ENCODE results near the gene PSME3IP1. TPM values are rescaled to one million over a fixed set of nuclear protein-coding genes. Genes with fewer than 3 reads are reported as not detected.
A peak's percentile ranks its signal among the peaks of the same experiment; 100 is the strongest.

Gene PSME3IP1
- total RNA-seq, 1 donor from 2014 or later = 55.0 TPM

DNA sequence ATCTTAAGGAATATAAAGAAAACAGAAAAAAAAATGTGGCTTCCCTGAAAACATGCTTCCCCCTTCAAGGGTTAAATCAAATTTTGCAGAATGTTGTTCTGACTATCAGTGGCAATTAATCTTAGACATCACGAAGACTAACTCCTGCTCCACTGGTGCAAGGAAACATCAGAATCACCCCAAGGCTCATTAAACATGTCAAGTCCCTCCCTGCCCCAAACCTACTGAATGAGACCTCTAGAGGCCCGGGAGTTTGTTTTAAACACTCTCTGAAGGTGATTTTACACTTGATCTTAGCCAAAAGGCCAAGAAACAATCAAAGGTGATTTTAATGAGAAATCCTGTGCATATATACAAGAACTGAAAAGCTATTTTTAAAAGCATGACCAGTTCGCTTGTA, 18.3 kb downstream of the PSME3IP1 start:
- DNase-seq = no peak

DNA sequence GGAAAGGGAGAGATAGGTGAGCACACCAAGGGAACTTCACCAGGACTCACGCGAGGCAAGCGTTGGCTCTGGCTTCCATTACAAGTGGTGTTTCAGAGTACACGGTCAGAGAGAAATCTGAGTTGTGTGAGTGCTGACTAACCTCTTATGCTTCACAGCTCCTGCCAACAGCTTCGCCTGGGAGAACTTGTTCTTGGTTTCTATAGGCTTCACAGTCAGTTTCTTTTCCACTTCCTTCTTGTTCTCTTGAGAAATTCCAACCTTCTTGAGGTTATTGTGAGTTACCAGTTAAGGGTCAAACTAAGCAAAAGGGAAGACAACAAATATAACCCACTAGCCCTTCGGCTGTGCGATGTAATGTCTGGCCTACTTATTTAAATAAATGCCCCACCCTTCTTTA, 18.9 kb downstream of the PSME3IP1 start:
- no peak for DNase-seq

DNA sequence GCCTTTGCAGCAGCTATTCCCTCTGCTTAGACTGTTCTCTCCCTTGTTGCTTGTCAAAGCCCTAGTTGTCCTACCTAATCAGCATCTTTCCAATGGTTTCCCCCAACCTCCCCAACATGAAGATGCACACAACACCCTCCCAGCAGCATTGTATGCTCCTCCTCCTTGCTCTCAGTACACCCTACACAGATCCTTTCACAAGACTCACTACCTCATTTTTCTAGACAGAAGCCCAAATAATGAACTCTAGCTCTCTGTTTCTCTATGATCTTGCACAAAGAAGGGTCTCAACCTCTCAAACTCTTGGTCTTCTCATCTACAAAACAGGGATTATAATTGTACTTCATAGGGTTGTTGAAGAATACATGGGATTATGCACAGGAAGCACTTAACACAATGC, 19.4 kb downstream of the PSME3IP1 start:
- no peak for DNase-seq

DNA sequence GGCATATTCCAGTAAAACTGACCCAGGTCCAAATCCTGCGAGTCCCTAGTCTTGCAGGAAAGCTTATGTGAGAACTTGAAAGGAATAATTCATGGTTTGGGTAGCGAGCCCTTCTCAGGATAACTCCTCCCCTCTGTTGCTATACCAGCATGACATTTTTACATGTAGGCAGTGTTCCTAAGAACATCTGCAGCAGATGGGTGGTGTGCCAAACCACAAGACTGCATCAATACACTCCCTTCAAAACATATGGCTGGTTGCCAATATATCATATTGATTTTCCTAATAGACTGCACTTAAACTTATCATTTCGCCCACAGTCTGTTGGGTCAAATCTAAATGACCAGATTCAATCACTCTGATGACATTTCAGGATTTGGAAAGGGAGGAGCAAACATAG, 19.9 kb downstream of the PSME3IP1 start:
- DNase-seq = no peak

DNA sequence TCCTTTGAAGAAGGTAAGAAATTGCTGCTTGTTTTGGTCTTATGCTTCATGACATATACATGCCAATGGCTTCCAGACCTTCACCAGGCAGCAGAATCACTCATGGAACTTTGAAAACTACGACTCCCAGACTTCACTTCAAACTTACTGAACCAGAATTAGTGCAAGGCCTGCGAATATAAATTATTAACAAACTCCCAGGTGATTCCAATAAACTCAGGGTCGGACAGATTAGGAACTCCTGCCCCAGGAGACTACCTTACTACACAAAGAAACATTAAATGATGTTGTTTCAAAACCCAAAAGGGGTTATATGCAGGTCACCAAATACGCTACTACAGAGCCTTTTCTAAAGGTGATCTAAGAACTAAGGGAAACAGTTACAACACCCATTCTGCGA, 20.4 kb downstream of the PSME3IP1 start:
- no peak for DNase-seq

DNA sequence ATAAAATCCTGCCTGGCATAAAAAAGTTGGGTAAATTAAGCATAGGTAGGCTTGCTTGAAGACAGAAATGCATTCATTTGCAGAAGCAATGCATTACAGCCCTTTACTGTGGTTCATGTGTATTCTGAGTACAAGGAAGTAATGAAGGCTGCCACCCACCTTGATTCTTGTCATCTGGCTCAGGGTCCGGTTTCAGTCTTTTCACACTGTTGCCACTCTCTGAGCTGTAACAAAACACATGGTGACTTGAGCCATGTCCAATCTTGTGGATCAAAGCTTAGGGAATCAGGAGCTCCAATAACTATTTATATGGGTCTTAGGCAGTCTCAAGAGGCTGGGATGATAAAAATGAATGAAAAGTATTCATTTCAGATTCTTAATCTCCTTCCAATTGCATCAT, 22.0 kb downstream of the PSME3IP1 start:
- DNase-seq = no peak

DNA sequence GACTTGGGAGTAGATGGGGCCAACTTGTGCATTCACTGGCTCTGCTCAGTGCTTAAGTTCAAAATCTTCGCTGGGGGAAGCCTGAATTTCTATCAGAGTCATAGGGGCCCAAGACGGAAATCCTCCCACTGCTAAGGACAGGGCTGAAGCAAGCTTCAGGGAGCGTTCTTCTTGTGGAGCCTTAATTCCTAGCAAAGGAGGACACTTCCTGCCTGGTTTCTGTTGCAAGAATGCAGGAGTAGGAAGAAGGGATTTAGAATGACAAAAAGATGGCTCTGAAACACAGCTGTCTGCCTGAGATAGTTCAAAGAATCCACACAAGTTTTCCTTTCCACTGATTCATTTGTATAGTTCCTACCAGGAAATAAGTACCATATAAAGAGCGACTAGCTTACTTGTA, 26.4 kb downstream of the PSME3IP1 start:
- DNase-seq = no peak

DNA sequence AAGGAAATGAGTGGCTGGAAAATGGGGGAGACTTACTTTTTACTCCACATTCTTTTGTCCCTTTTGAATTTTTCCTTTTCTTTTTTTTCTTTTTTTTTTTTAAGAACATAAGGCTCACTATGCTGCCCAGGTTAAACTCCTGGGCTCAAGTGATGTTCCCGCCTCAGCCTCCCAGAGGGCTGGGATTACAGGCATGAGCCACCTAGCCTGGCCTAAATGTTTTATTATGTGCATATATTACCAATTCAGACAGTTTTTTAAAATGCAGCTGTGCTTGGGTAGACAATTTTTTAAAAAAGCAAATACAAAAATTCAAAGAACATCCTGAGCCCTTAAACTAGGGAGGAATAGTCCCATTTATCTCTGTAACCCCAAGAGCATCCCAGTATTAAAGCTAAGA, 28.3 kb downstream of the PSME3IP1 start:
- no peak for DNase-seq

DNA sequence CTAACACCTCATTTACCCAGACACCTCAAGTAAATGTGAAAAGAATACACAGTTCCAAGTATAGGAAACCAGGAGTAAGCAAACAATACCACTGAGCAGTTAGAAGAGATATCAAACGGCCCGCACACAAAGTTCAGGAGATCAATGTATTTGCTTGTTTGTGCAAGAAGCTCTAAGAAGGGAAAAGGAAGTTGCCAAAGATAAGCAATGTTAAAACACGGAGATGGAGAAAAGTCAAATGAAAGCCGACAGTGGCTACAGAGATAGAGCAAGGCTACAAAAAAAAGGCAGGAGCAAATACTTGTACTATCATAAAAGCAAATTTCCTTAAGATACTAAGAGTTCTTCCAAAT, 29.5 kb downstream of the PSME3IP1 start:
- no peak for DNase-seq

DNA sequence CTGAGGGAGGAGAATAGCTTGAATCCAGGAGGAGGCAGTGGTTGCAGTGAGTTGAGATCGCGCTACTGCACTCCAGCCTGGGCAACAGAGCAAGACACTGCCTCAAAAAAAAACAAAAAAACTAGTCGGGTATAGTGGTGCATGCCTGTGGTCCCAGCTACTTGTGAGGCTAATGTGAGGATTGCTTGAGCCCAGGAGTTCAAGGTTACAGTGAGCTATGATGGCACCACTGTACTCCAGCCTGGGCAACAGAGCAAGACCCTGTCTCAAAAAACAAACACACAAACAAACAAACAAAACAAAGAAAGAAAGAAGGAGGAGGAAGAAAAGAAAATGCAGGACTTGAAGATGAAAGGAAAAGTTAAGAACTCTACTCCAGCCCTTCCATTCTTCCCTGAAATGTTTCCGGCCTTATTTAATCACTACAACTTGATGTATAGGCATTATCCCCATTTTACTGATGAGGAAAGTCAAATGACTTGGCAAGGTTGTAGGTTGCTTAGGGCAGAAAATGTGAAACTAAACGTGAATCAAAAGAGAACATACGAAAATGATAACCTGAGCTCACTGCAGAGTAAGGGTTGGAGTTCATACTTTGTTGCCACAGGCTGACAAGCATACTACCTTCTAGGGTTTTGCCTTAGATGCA, 30.0 kb downstream of the PSME3IP1 start:
- no peak for DNase-seq

DNA sequence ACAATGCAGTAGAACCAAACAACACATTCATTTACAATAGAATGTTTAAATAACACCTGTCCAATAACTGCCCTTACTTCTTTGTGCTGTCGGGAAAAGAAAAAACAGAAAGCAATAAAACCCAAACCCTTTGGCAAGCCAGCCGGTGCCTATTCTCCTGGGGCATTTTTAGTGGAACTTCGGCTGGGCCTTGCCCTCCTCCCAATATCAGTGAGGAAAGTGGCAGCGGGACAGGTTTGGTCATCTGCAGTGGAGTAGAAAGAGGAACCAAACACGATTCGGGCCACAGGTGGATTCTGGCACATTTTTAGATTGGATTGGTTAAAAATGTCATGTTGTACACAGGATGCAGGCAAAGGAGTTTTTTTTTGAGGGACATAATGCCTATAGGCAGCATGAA, 32.0 kb downstream of the PSME3IP1 start:
- DNase-seq = no peak

DNA sequence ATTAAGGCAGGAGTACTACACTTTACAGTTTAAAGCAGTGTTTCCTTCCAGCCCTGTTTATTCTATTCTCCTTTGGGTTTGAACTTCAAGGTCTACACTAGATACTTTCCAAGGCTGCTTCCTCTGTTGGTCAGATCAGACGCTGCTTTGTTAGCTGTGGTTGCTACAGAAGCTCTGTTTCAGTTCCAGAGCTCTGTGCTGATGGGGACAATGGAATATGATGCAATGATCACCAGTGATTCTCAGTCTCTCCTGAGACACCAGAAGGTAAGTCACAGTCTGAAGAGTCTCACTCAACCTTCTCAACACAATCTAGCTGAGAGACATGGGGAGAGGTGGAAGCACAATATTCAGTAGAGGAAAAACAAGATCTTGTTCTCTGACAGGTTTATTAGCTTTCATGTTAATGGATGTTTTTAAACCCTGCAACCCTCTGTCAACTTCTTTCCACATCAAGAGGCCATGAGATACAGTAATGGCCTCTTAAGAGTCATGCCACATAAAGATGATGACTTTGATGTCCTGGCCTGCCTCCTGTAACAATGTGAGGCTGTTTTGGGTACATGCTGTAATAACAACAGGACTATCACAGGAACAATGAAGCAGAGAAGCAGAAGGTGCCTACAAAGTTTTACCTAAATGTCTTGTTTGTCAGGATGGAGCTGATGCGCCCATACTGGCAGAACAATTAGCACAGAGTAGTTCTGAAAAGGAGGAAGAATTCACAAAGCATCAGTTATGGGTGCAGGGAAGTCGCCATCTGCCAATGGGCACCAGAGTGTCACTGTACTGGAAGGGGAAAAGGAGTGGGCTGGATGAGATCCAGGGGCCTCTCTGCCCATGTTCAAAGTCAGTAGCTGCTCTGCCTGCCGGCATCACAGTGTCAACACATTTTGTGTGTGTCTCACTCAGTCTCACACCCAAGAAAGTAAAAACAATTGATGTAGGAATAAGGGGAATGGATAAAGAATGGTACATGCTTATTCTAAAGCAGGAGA, 33.4 kb downstream of the PSME3IP1 start:
- no peak for DNase-seq

DNA sequence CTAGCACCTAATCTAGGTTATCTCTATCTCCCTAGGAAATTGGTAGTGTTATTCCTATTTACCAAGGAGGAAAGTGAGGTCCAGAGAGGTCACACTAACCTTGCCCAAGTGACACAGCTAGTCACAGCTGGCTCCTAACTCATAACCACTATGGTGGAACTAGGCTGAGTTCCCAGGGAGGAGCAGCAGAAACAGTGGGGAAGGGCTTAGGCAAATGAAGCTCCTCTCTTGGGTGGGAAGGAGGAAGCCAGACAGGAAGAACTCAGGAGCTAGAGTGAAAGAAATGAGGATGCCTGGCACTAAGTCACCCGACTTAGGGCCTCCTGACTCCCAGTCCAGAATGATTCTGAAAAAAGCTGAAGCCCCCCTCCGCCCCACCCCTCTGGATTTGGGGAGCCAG, 34.5 kb downstream of the PSME3IP1 start:
- DNase-seq = no peak

DNA sequence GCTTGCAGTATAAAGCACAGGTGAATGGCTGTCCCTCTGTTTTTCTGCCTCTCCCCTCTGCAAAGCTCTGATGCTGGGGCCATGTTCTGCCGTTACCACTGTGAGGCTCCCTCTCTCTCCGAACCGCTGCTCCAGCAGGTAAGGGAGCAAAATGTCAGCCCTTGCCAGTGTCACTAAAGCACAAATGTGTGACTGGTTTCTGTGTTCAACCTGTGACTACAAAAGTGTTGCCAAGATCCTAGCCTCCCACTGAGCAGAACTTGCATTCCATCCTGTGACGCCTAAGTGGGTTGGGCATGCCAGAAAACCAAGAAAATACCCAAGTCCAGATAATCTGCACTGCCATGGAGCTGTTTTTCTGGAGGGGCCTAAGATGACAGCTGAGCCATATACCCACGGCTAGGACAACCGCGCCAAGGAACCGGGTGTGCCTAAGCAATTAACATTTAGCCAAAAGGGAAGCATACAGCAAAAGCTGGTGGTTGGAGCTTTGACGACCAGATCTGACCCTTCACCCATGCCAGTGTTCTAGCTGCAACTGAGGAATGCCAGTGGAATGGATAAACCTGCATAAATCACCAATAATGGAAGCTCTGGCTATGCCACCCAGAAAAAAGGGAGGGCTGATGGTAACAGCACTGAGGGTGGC, 35.0 kb downstream of the PSME3IP1 start:
- no peak for DNase-seq

DNA sequence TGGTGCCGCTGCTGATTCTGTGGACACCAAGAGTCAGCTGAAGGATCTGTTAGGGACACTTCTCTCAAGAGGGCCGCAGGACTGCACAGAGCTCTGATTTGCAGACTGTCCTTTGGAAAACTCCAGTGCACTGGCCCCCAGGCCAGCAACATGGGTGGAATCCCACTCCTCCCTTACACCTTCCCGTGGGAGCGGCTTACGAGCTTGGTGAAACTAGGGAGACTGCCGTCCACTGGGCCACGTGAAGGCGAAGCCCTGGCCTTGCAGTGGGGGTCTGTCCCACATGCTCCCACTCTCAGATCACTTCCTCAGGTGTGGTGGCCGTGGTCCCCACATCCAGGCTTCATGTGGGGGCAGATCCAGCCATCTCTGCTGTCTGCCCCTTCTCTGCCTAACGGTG, 36.4 kb downstream of the PSME3IP1 start:
- DNase-seq = no peak

DNA sequence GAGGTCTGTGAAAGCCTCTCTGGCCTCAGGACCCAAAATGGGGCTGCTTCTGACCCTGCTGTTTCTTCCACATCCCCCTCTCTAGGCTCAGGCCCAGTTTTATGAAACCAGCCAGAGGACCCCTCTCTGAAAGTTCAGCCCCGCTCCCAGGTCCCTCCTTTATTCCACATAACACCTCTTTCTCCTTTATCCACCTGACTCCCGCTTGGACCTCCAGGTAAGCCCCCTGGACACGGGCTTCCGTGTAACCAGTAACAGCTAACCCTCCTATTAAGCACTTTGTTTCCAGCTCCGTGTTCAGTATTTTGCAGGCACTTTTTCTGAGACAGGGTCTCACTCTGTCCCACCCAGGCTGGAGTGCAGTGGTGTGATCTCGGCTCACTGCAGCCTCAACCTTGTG, 37.4 kb downstream of the PSME3IP1 start:
- no peak for DNase-seq

DNA sequence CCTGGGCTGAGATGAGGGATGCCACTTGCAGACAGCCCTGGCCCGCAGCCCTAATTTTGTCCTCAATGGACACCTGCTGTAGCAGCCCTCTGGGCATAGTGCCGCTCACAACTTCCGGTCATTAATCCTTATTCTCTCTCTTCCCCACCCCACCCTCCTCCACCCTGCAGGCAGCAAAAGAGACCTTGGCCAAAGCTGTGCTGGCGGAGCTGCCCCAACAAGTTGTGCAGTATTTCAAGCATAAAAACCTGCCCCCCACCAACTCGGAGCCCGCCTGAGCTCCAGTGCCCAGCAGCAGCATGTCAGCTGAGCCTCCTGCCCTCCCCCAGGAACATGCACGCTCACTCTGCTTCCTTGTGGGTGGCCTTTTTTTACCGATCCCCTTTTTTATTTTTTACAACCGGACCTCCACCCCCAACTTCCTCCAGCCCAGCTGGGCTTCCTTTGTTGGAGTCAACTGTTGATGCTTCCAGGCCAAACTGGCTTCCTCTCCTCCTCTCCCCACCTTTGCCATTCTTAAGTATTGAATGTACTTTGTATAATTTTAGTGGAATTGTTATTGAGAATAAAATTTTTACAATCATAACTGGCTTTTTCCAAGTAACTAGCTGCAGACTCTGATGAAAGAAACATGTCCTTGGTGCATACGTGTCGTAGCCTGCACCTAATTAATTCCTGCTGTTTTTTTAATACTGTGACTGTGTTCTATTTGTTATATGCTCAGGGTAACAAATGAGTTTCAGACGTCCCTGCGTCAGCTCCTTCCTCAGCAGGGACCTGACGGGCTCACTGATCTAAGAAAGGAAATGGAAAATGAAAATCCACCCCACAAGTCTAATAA, 38.2 kb downstream of the PSME3IP1 start:
- peak; percentile 57 for DNase-seq

DNA sequence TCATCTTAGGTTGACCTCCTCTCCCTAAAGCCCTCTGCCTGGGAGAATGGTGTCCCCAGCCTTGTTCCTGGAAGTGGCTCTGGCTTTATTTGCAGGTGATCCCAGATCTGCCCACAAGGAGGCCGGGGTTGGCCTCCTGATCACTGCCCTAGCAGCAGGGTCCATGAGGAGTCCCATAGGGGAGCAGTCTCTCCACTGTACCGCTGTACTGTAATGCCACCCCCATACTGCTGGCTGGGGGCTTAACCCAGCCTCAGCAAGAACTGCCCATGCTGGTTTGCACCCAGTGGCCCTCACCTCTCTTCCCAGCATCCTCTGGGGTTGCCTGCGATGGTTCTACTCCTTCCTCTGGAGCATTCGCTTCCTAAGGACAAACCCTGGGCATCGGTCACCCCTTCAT, 39.1 kb downstream of the PSME3IP1 start:
- no peak for DNase-seq

DNA sequence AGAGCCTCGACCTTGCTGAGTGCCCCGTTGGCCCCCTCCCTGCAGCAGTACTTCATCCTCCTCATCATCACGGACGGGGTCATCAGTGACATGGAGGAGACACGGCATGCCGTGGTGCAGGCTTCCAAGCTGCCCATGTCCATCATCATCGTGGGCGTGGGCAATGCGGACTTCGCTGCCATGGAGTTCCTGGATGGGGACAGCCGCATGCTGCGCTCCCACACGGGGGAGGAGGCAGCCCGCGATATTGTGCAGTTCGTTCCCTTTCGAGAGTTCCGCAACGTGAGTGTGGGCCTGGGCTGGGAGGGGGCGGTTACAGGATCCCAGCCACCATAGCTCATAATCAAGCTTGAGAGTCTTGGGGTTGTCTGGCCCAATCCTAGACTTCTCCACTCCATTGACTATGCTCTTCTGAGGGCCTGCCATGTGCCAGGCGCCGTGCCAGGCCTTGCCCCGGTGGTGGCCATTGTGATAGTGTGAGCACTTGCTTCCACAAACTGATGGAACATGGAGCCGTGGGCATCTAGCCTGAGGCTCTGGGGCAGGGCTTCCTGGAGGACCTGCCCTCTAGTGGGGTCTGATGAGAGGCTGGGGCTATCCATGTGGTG, 39.7 kb downstream of the PSME3IP1 start:
- no peak for DNase-seq

DNA sequence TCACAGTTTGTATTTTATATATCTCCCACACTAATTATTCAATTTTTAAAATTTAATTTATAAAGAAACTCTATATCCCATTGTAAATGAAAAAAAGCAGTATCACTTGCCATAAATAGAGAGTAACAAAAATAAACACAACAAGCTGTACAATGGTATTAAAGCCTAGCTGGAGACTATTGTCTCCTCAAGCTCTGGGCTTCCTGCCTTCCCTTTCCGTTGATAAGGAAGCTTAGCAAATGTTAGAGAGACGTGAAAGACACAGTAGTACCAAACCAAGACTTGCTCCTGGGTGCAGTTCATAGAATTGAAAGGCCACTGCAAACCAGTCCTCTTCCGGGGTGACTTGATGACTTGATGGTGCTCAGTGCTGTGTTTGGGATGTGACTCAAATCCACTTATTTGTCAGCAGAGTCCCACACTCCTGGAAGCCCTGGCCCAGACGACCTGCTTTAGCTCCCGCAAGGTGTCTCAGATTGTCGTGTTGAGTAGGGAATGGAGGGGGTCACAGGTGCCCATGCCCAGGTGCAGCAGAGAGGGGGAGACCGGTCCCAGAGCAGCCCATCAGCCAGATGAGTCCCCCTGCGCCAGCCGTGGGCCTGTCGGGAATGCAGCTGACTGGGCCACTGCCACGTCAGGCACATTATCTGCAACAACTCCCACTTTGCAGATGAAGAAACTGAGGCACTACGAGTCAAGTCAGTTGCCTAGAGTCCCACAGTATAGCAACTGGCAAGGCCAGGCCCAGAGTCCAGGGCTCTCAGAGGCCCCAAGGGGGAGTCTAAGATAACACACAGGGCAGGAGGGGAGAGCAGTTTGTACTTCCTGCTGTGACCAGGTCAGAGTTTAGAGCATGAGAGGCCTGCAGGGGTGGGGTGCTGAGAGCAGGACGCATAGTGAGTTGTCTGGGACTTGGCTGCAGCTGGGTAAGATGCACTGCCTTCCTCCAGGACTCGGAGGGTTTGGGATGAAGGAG, 40.5 kb downstream of the PSME3IP1 start:
- no peak for DNase-seq

DNA sequence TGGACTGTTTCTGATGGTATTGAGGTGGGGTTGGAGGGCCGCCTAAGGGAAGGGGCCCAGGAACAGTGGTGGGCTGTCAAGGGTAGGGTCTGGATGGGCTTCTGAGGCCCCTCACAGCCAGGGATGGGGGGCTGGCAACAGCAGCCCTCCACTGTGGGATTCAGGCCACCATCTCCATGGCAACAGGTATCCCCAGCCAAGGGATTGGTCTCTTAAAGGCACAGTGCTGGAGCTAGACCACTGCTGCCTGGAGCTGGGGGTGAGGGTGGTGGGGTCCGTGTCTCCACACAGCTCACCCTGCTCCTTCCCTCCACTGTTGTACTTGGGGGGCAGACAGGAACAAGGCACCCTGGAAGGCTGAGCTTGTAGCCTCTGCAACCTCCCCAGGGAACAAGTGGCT, 41.8 kb downstream of the PSME3IP1 start:
- DNase-seq = no peak
